Hepatocyte (in vitro differentiated cells): ENCODE data around the gene REXO1. TPM values are rescaled to one million over a fixed set of nuclear protein-coding genes. Genes with fewer than 3 reads are reported as not detected.

ENCODE experiments used
- DNase-seq: peaks from one replicate; pipeline ENCODE4 v3.0.0-alpha.2; 2016; ENCODE audit warnings: low spot score
- H2AFZ ChIP-seq: fragments of 200-600 bp; sonication (generic); 2 replicates; pipeline ENCODE4 v1.6.0; 2016; ENCODE audit warnings: antibody characterized with exemption, mild to moderate bottlenecking
- H3K27ac ChIP-seq: fragments of 200-600 bp; sonication (generic); 2 replicates; pipeline ENCODE4 v1.5.1; 2016; ENCODE audit warnings: mild to moderate bottlenecking
- H3K27me3 ChIP-seq: fragments of 200-600 bp; sonication (generic); 2 replicates; pipeline ENCODE4 v1.6.1; 2016
- H3K36me3 ChIP-seq: fragments of 200-600 bp; sonication (generic); replicated peaks from 2 replicates; pipeline ENCODE4 v1.5.1; 2016; ENCODE audit warnings: low read depth; ENCODE audit not compliant: insufficient read depth
- H3K4me1 ChIP-seq: fragments of 200-600 bp; sonication (generic); 2 replicates; pipeline ENCODE4 v1.5.1; 2016; ENCODE audit warnings: mild to moderate bottlenecking, moderate library complexity; ENCODE audit not compliant: insufficient read depth
- H3K4me2 ChIP-seq: fragments of 200-600 bp; sonication (generic); 2 replicates; pipeline ENCODE4 v1.6.0; 2016
- H3K4me3 ChIP-seq: fragments of 200-600 bp; sonication (generic); 2 replicates; pipeline ENCODE4 v1.5.1; 2016; ENCODE audit warnings: mild to moderate bottlenecking
- H3K79me2 ChIP-seq: fragments of 200-600 bp; sonication (generic); 2 replicates; pipeline ENCODE4 v1.6.0; 2017; ENCODE audit warnings: mild to moderate bottlenecking
- H3K9me2 ChIP-seq: fragments of 200-600 bp; sonication (generic); replicated peaks from 2 replicates; pipeline ENCODE4 v1.6.0; 2017; ENCODE audit warnings: mild to moderate bottlenecking; ENCODE audit not compliant: insufficient read depth
- H3K9me3 ChIP-seq: fragments of 200-600 bp; sonication (generic); 2 replicates; pipeline ENCODE4 v1.5.1; 2016; ENCODE audit warnings: low read depth, mild to moderate bottlenecking
- H4K20me1 ChIP-seq: fragments of 200-600 bp; sonication (generic); 2 replicates; pipeline ENCODE4 v1.6.0; 2016; ENCODE audit warnings: mild to moderate bottlenecking; ENCODE audit not compliant: insufficient read depth, poor library complexity, severe bottlenecking
- CTCF ChIP-seq: fragments of 200-600 bp; sonication (generic); IDR thresholded peaks from 2 replicates; pipeline ENCODE4 v1.5.1; 2016; ENCODE audit warnings: antibody characterized with exemption, mild to moderate bottlenecking; ENCODE audit not compliant: poor library complexity
- EZH2 ChIP-seq: fragments of 200-600 bp; sonication (generic); IDR thresholded peaks from 2 replicates; pipeline ENCODE4 v1.6.1; 2016; ENCODE audit warnings: antibody characterized with exemption, mild to moderate bottlenecking, borderline replicate concordance
- EZH2phosphoT487 ChIP-seq: fragments of 200-600 bp; sonication (generic); IDR thresholded peaks from one replicate; pipeline ENCODE4 v1.6.1; 2018; ENCODE audit warnings: antibody characterized with exemption, mild to moderate bottlenecking, low read depth, moderate library complexity; ENCODE audit not compliant: unreplicated experiment, severe bottlenecking
- WGBS: methylation state at CpG from one replicate; pipeline ENCODE4 v1.1.6; 2016; ENCODE audit warnings: low lambda C conversion rate; ENCODE audit errors: missing lambda C conversion rate; 5-methylcytosine and 5-hydroxymethylcytosine counted together
- polyA plus RNA-seq: library from polyadenylated mRNA; unstranded; fragments of >200 nt; fragmentation: Nextera tagmentation; extraction: Ambion mirVana; gene quantifications from 2 replicates; pipeline ENCODE4 v1.2.1, GENCODE V29; 2016
- total RNA-seq: library from RNA; depleted of rRNA; stranded (reverse); fragments of >200 nt; gene quantifications from 2 replicates; pipeline ENCODE4 v1.2.3, GENCODE V29; 2014

The REXO1 gene
- total and polyA plus RNA-seq, 2 experiments from 2014 or later, result 13.4 to 22.8 TPM

- Histone ChIP-seq H3K9me2 (no peaks in the 10 kb centered on the region), H3K9me3 (no peaks in the 10 kb centered on the region), H2AFZ (no peak overlapping the region), H3K27ac (no peak overlapping the region), H3K27me3 (no peaks in the 10 kb centered on the region), H3K4me1 (peaks cover 4% of the 10 kb centered on the region), H3K4me2 (no peak overlapping the region), H3K4me3 (no peak overlapping the region), H4K20me1 (no peaks in the 10 kb centered on the region), H3K36me3 (no peaks in the 10 kb centered on the region), H3K79me2 (no peaks in the 10 kb centered on the region)
- TF ChIP-seq EZH2phosphoT487, result no peak
- TF ChIP-seq CTCF, result no peak
- no peak for TF ChIP-seq EZH2
- DNase-seq, result no peak
- WGBS, result 96% methylated on average over 2 of the region's 2 CpGs
Measured at GRCh38 chr19:1808395-1808731, 39.9 kb downstream of the REXO1 start.

GRCh38 chr19:1807695-1808394 is 40.4 kb downstream of the REXO1 start:
- Histone ChIP-seq H3K79me2 (no peaks in the 10 kb centered on the region), H3K9me2 (no peaks in the 10 kb centered on the region), H3K27me3 (no peaks in the 10 kb centered on the region), H3K4me3 (no peak overlapping the region), H3K4me1 (no peaks in the 10 kb centered on the region), H3K4me2 (no peak overlapping the region), H3K27ac (no peak overlapping the region), H4K20me1 (no peaks in the 10 kb centered on the region), H3K9me3 (no peaks in the 10 kb centered on the region), H2AFZ (no peak overlapping the region), H3K36me3 (no peaks in the 10 kb centered on the region)
- TF ChIP-seq CTCF, result no peak
- TF ChIP-seq EZH2phosphoT487, result no peak
- no peak for TF ChIP-seq EZH2
- WGBS, result 78% methylated on average over 23 of the region's 30 CpGs
- no peak for DNase-seq

GRCh38 chr19:1807030-1807694 is 41.1 kb downstream of the REXO1 start:
- Histone ChIP-seq H3K9me3 (no peaks in the 10 kb centered on the region), H4K20me1 (no peaks in the 10 kb centered on the region), H3K36me3 (no peaks in the 10 kb centered on the region), H3K4me1 (no peaks in the 10 kb centered on the region), H3K79me2 (no peaks in the 10 kb centered on the region), H3K27ac (no peak overlapping the region), H3K4me2 (no peak overlapping the region), H3K9me2 (no peaks in the 10 kb centered on the region), H2AFZ (no peak overlapping the region), H3K4me3 (no peak overlapping the region), H3K27me3 (no peaks in the 10 kb centered on the region)
- no peak for DNase-seq
- WGBS, result 80% methylated on average over 22 of the region's 28 CpGs
- TF ChIP-seq CTCF (no peak), EZH2phosphoT487 (no peak), EZH2 (no peak)
